HUES48 (cell line): Measurements from ENCODE around the gene GPSM3.
"Not testable (repeated sequence)": the region's sequence is repeated elsewhere in the genome, so short reads cannot be mapped to it uniquely, and the experiment has no call there.

ENCODE experiments used
- H3K27ac ChIP-seq: one replicate; pipeline ENCODE4 v1.7.0; 2013; ENCODE audit warnings: low read depth, low read length, inconsistent platforms
- H3K27me3 ChIP-seq: 2 replicates; pipeline ENCODE4 v1.6.1; 2013; ENCODE audit warnings: mild to moderate bottlenecking, low read length; ENCODE audit not compliant: control insufficient read depth, insufficient read depth
- H3K36me3 ChIP-seq: 2 replicates; pipeline ENCODE4 v1.6.1; 2013; ENCODE audit warnings: low read length; ENCODE audit not compliant: control insufficient read depth, insufficient read depth
- H3K4me1 ChIP-seq: 2 replicates; pipeline ENCODE4 v1.6.1; 2013; ENCODE audit warnings: mild to moderate bottlenecking, low read length; ENCODE audit not compliant: control insufficient read depth, insufficient read depth
- H3K4me3 ChIP-seq: 2 replicates; pipeline ENCODE4 v1.5.1; 2013; ENCODE audit warnings: mild to moderate bottlenecking, low read depth, low read length
- H3K9ac ChIP-seq: 2 replicates; pipeline ENCODE4 v1.6.1; 2013; ENCODE audit warnings: mild to moderate bottlenecking, low read depth, low read length, moderate library complexity
- H3K9me3 ChIP-seq: 2 replicates; pipeline ENCODE4 v1.6.1; 2013; ENCODE audit warnings: low read length; ENCODE audit not compliant: control insufficient read depth, insufficient read depth

Gene GPSM3

GRCh38 chr6:32185681-32186131 is 6.7 kb downstream of the GPSM3 start:
- not testable (repeated sequence) for H3K27ac ChIP-seq, H3K9me3 ChIP-seq, H3K9ac ChIP-seq, H3K27me3 ChIP-seq, H3K4me1 ChIP-seq, H3K4me3 ChIP-seq
- peaks cover 45% of the 10 kb centered on the region for H3K36me3 ChIP-seq

- peaks cover 3% of the 10 kb centered on the region; the same call in 1 of the 2 replicates for H3K4me1 ChIP-seq
- no peaks in the 10 kb centered on the region for H3K27me3 ChIP-seq
- peaks cover 55% of the 10 kb centered on the region for H3K36me3 ChIP-seq
- H3K4me3 ChIP-seq: no peak within 1 kb of the TSS
- H3K9ac ChIP-seq: no peak within 1 kb of the TSS
- no peak within 1 kb of the TSS for H3K27ac ChIP-seq
- no peaks in the 10 kb centered on the region for H3K9me3 ChIP-seq
These were observed 8.3 kb downstream of the GPSM3 start, which contains the start of gene AGER for GRCh38 chr6:32184084-32184640. Gene AGER, minus strand, starts transcription at chr6:32184253. Its CDS starts 31 bp downstream, at chr6:32184222.

- H3K4me1 ChIP-seq: no peaks in the 10 kb centered on the region
- peaks cover 55% of the 10 kb centered on the region for H3K36me3 ChIP-seq
- H3K27me3 ChIP-seq: no peaks in the 10 kb centered on the region
- H3K27ac ChIP-seq: no peak overlapping the region
- no peak overlapping the region for H3K4me3 ChIP-seq
- H3K9ac ChIP-seq: no peak overlapping the region
- no peaks in the 10 kb centered on the region for H3K9me3 ChIP-seq
These were observed 8.9 kb downstream of the GPSM3 start for GRCh38 chr6:32183483-32184083.

GRCh38 chr6:32183030-32183429 is 9.4 kb downstream of the GPSM3 start:
- Histone ChIP-seq H3K36me3 (peaks cover 55% of the 10 kb centered on the region), H3K9ac (no peak overlapping the region), H3K27ac (no peak overlapping the region), H3K27me3 (no peaks in the 10 kb centered on the region), H3K4me3 (no peak overlapping the region), H3K9me3 (no peaks in the 10 kb centered on the region), H3K4me1 (no peaks in the 10 kb centered on the region)

GRCh38 chr6:32182555-32182981 is 9.9 kb downstream of the GPSM3 start:
- peaks cover 50% of the 10 kb centered on the region for H3K36me3 ChIP-seq
- H3K4me1 ChIP-seq: no peaks in the 10 kb centered on the region
- H3K9me3 ChIP-seq: no peaks in the 10 kb centered on the region
- no peak overlapping the region for H3K9ac ChIP-seq
- H3K4me3 ChIP-seq: no peak overlapping the region
- no peak overlapping the region for H3K27ac ChIP-seq
- no peaks in the 10 kb centered on the region for H3K27me3 ChIP-seq

- Histone ChIP-seq H3K9ac (no peak overlapping the region), H3K27ac (no peak overlapping the region), H3K36me3 (peaks cover 45% of the 10 kb centered on the region), H3K27me3 (no peaks in the 10 kb centered on the region), H3K9me3 (no peaks in the 10 kb centered on the region), H3K4me1 (no peaks in the 10 kb centered on the region), H3K4me3 (no peak overlapping the region)
These were observed 10.4 kb downstream of the GPSM3 start for GRCh38 chr6:32181915-32182529.

- Histone ChIP-seq H3K36me3 (peaks cover 37% of the 10 kb centered on the region), H3K27me3 (no peaks in the 10 kb centered on the region), H3K4me1 (peaks cover 7% of the 10 kb centered on the region; the same call in 1 of the 2 replicates), H3K9me3 (no peaks in the 10 kb centered on the region), H3K9ac (no peak overlapping the region), H3K27ac (no peak overlapping the region), H3K4me3 (no peak overlapping the region)
These were observed 11.2 kb downstream of the GPSM3 start for GRCh38 chr6:32181148-32181702.

GRCh38 chr6:32179766-32180405 is 12.6 kb downstream of the GPSM3 start:
- H3K4me1 ChIP-seq: peaks cover 13% of the 10 kb centered on the region
- no peaks in the 10 kb centered on the region for H3K27me3 ChIP-seq
- no peak overlapping the region for H3K27ac ChIP-seq
- H3K9me3 ChIP-seq: no peaks in the 10 kb centered on the region
- H3K36me3 ChIP-seq: peaks cover 36% of the 10 kb centered on the region
- H3K4me3 ChIP-seq: no peak overlapping the region
- no peak overlapping the region for H3K9ac ChIP-seq

GRCh38 chr6:32178547-32179440 is 13.6 kb downstream of the GPSM3 start:
- Histone ChIP-seq H3K9ac (peak overlapping the region; percentile 67), H3K4me1 (peaks cover 18% of the 10 kb centered on the region), H3K27ac (peak overlapping the region; percentile 99), H3K36me3 (peaks cover 43% of the 10 kb centered on the region), H3K9me3 (no peaks in the 10 kb centered on the region), H3K27me3 (no peaks in the 10 kb centered on the region), H3K4me3 (peak overlapping the region; percentile 90)

GRCh38 chr6:32177788-32178546 is 14.5 kb downstream of the GPSM3 start, which contains the start of gene RNF5:
Gene RNF5, plus strand, starts transcription at chr6:32178405. Its CDS starts 107 bp downstream, at chr6:32178512.
- Histone ChIP-seq H3K27me3 (no peaks in the 10 kb centered on the region), H3K4me1 (peaks cover 23% of the 10 kb centered on the region)

More at GRCh38 chr6:32177788-32178546, 14.5 kb downstream of the GPSM3 start, which contains the start of gene RNF5:
- no peaks in the 10 kb centered on the region for H3K9me3 ChIP-seq
- H3K9ac ChIP-seq: peak within 1 kb of the TSS; percentile 77
- H3K36me3 ChIP-seq: peaks cover 36% of the 10 kb centered on the region
- peak within 1 kb of the TSS; percentile 90 for H3K4me3 ChIP-seq
- H3K27ac ChIP-seq: peak within 1 kb of the TSS; percentile 99
